ENCODE results near the gene SMARCD1. TPM values are rescaled to one million over a fixed set of nuclear protein-coding genes. Genes with fewer than 3 reads are reported as not detected.
A peak's percentile ranks its signal among the peaks of the same experiment; 100 is the strongest.

Gene SMARCD1
- total RNA-seq, 1 donor from 2014 or later: 121 TPM

GRCh38 chr12:50109319-50109718, 24.2 kb downstream of the SMARCD1 start:
- Histone ChIP-seq H3K79me2 (ENCODE audit: low read depth) (peaks cover 17% of the 10 kb centered on the region), H3K27me3 (no peaks in the 10 kb centered on the region), H4K20me1 (ENCODE audit: low read depth) (no peaks in the 10 kb centered on the region), H3K4me1 (peaks cover 22% of the 10 kb centered on the region), H3K9me3 (ENCODE audit: low read depth) (no peaks in the 10 kb centered on the region), H3F3A (ENCODE audit: low read depth) (peaks cover 30% of the 10 kb centered on the region), H2AFZ (replicated peaks) (no peak overlapping the region), H3K9ac (no peak overlapping the region), H3K4me3 (no peak overlapping the region), H3K36me3 (no peaks in the 10 kb centered on the region), H3K27ac (no peak overlapping the region), H3K4me2 (no peak overlapping the region)
- Mint-ChIP-seq H3K27ac (no peak overlapping the region), H3K36me3 (no peaks in the 10 kb centered on the region), H3K9me3 (no peaks in the 10 kb centered on the region), H3K27me3 (ENCODE audit: insufficient read depth, low read depth) (peaks cover 11% of the 10 kb centered on the region), H3K4me3 (no peak overlapping the region), H3K4me1 (peaks cover 65% of the 10 kb centered on the region)
- TF ChIP-seq EZH2 (IDR thresholded peaks at IDR 0.05) (no peak), EZH2phosphoT487 (IDR thresholded peaks at IDR 0.05) (no peak), CTCF (IDR thresholded peaks at IDR 0.05) (no peak)
- no peak for DNase-seq (ENCODE audit: low spot score)

- H3K27ac Mint-ChIP-seq: peak overlapping the region; percentile 93
- Histone ChIP-seq H3K27me3 (no peaks in the 10 kb centered on the region), H3K79me2 (ENCODE audit: low read depth) (peaks cover 24% of the 10 kb centered on the region), H3K4me1 (peaks cover 22% of the 10 kb centered on the region), H3K4me3 (no peak overlapping the region), H3K4me2 (peak overlapping the region; percentile 71), H4K20me1 (ENCODE audit: low read depth) (no peaks in the 10 kb centered on the region), H3K9ac (no peak overlapping the region), H3K9me3 (ENCODE audit: low read depth) (no peaks in the 10 kb centered on the region), H3K36me3 (no peaks in the 10 kb centered on the region), H3F3A (ENCODE audit: low read depth) (peaks cover 30% of the 10 kb centered on the region), H3K27ac (no peak overlapping the region), H2AFZ (replicated peaks) (peak overlapping the region; percentile 88)
- H3K4me3 Mint-ChIP-seq: peak overlapping the region; percentile 71
- TF ChIP-seq EZH2 (IDR thresholded peaks at IDR 0.05) (no peak), EZH2phosphoT487 (IDR thresholded peaks at IDR 0.05) (no peak), CTCF (IDR thresholded peaks at IDR 0.05) (no peak)
- H3K27me3 Mint-ChIP-seq (ENCODE audit: insufficient read depth, low read depth): peaks cover 11% of the 10 kb centered on the region
- H3K9me3 Mint-ChIP-seq: no peaks in the 10 kb centered on the region
- no peak for DNase-seq (ENCODE audit: low spot score)
- H3K4me1 Mint-ChIP-seq: peaks cover 61% of the 10 kb centered on the region
- H3K36me3 Mint-ChIP-seq: peaks cover 1% of the 10 kb centered on the region
Observed at GRCh38 chr12:50110127-50110761, 25.1 kb downstream of the SMARCD1 start.

GRCh38 chr12:50110762-50111351, 25.7 kb downstream of the SMARCD1 start:
- Mint-ChIP-seq H3K36me3 (peaks cover 1% of the 10 kb centered on the region), H3K4me3 (peak overlapping the region; percentile 96), H3K27me3 (ENCODE audit: insufficient read depth, low read depth) (peaks cover 11% of the 10 kb centered on the region), H3K27ac (peak overlapping the region; percentile 85), H3K4me1 (peaks cover 60% of the 10 kb centered on the region), H3K9me3 (no peaks in the 10 kb centered on the region)
- Histone ChIP-seq H3K4me3 (no peak overlapping the region), H3K27me3 (no peaks in the 10 kb centered on the region), H3K9me3 (ENCODE audit: low read depth) (no peaks in the 10 kb centered on the region), H2AFZ (replicated peaks) (peak overlapping the region; percentile 88), H4K20me1 (ENCODE audit: low read depth) (no peaks in the 10 kb centered on the region), H3K4me2 (peak overlapping the region; percentile 71), H3K9ac (no peak overlapping the region), H3K36me3 (no peaks in the 10 kb centered on the region), H3K27ac (no peak overlapping the region), H3K4me1 (peaks cover 22% of the 10 kb centered on the region), H3K79me2 (ENCODE audit: low read depth) (peaks cover 24% of the 10 kb centered on the region), H3F3A (ENCODE audit: low read depth) (peaks cover 30% of the 10 kb centered on the region)
- TF ChIP-seq CTCF (IDR thresholded peaks at IDR 0.05) (no peak), EZH2phosphoT487 (IDR thresholded peaks at IDR 0.05) (no peak), EZH2 (IDR thresholded peaks at IDR 0.05) (no peak)
- peak; percentile 60 for DNase-seq (ENCODE audit: low spot score)
